Measurements from ENCODE around the gene NTPCR.

Gene NTPCR

DNA sequence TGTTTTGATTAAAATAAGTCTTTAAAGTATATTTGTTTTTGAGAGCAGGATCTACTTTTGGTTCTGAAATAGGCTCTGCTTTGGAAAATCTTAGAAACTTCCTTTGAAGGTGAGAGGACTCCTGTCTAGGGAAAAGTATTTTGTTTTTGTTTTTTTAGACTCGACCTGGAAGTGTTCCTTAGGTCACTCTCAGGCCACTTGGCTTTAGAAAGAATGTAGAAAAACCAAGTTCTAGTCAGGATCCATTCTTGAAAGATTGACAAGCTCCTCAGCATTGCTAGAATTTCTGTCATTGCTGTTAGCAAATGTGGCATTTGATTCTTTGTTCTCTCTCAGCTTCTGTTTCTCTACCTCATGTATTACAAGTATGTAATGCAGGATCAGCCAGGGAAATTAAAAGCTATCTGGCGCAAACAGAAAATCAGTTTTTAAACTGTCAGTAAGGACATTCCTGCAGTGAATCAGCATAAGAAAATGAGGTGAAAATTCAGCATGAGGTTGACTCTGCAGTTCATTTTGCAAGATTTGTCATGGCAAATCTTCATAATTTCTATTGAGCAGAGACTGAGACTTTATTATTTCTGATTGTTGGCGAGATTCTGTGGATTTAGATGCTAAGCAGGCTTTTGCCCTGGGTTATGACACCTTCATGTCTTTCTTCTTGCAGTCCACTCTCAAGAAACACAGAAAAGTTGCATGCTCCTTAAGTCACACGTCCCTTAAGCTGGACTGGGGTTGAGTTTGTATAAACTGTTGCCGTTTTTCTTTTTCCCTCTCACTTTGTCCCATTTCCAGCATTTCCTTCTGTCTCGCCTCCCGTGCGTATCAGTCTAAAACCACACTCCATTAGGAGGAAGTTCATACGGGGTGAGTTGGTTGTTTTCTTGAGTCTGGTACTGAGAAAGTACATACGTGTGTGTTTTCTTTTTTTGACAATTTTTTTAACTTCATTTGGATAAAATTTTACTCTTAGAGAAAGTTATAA is 12.6 kb downstream of the NTPCR start:
- DNase-seq (ENCODE audit: low read depth in 2 of 2): no peak

DNA sequence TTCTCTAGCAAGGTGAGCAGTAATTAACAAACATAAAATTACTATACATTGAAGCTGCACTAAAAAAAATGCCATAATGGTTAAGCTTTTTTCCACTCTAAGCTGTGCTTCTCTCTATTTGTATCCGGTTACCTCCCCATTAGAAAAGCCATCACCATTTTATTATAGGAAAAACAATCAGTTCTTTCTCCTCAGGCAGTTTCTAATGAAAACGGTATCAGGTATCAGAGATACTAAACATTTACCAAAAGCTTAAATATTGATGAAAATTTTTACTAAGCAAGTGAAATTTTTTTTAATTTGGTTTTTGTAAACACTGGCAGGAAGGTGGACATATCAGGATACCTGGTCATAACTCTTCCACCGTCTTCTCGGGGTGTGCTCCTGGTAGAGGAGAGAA is 14.2 kb downstream of the NTPCR start:
- DNase-seq (ENCODE audit: low read depth in 2 of 2): no peak

DNA sequence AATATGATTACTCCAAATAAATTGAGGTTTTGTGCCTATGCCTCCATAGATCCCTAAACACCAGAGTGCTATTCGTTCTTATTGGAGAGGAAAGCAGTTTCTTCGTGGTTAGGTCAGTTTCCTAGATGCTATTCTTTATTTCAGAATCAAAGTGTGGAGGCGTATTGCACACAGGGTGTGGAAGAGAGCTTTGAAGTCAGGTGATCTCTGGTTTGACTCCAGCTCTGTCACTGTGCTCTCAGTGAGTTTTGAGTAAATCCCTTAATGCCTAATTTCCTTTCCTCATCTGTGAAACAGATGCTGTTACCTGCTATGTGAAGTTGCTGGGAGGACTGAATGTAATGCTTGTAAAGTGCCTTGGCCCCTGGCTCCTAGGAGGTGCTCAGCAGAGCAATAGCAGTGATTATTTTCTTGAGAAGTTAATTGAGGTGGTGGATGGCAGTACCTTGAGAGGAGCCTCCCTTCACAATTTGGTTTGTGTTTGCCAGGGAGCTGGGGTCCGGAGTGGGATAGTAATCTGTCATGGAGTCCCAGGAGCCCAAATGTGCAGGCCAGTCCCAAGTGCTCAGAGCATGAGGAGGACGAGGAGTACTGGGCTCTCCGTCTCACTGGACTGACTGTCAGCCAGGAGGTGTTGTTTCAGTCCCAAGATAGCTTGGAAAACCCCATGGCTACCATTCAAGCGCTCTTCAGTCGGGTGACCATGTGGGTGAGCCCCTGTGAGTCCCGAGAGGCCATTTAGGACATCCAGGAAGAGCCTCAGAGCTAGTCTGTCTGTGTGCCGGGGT is 14.9 kb downstream of the NTPCR start:
- DNase-seq (ENCODE audit: low read depth in 2 of 2): no peak

DNA sequence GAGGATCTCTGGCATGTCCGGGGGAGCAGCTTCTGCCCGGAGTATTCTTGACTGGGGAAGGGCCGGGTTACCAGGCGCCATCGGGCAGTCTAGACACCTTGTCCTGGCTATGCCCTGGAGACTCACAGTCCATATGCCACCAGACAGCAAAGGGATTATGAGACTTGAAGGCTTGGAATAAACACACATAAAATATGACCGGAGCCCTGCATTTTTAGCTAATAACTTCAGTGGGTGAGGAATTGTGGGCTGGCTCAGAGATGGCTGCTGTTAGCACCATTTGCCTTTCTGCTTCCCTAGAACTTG is 15.5 kb downstream of the NTPCR start:
- no peak for DNase-seq (ENCODE audit: low read depth in 2 of 2)

- DNase-seq (ENCODE audit: low read depth in 2 of 2): no peak
Observed at GRCh38 chr1:232966663-232967062, 16.3 kb downstream of the NTPCR start.

GRCh38 chr1:232968391-232968790 is 18.0 kb downstream of the NTPCR start:
- DNase-seq (ENCODE audit: low read depth in 2 of 2): no peak

- no peak for DNase-seq (ENCODE audit: low read depth in 2 of 2)
Observed at GRCh38 chr1:232968965-232969364, 18.6 kb downstream of the NTPCR start.

- DNase-seq (ENCODE audit: low read depth in 2 of 2): no peak
Observed at GRCh38 chr1:232969799-232970198, 19.4 kb downstream of the NTPCR start.

- no peak for DNase-seq (ENCODE audit: low read depth in 2 of 2)
Observed at GRCh38 chr1:232970508-232970907, 20.1 kb downstream of the NTPCR start.

DNA sequence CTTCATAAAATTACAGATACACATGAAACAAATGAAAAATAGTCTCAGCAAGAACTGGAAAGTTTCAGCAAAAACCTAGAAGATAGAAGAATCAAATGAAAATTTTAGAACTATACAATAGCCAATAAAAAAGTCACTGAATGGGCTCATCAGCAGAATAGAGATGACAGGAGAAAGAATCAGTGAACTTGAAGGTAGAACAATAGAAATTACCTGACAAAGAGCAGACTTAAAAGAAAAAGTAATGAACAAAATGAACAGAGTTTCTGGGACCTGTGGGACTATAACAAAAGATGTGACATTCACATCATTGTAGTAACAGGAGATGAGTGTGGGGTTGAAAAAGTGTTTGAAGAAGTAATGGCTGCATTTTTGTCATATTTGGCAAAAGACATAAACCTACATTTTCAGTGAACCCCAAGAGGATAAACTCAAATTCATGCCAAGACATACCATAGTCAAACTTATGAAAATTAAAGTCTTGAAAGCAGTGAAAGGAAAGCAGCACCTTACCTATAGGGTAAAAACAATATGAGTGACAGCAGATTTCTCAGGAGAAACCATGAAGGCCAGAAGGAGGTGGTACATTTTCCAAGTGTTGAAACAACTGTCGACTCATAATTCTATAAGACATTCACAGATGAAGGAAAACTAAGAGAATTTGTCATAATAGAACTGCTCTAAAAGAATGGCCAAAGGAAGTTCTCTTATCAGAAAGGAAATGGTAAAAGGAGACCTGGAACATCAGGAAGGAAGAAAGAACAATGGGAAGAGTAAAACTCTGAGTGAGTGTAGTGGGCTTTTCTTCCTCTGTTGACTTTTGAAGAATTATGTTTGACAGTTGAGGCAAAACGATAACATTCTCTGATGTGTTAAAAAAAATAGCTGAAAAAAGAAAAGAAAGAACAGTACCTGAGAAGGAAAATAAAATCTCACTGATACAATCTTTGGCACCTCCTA is 23.5 kb downstream of the NTPCR start:
- no peak for DNase-seq (ENCODE audit: low read depth in 2 of 2)

DNA sequence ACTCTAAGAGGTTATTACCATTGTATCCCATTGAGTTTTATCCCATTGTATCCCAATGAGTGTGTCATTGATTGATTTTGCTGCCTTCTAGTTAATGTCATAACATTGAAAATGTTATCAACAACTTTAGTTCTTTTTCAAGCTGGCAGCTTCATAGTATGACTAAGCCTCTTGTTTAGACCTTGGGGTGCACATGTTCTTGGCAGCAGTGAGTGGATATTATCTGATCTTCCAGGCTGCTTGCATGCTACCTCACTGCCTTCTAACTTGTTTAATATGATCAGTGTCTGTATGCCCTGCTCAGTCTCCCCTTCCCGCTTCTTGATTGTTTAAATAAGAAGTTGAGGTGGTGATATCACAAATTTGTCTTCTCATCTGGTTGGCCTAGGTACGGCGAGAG is 24.6 kb downstream of the NTPCR start:
- no peak for DNase-seq (ENCODE audit: low read depth in 2 of 2)

- DNase-seq (ENCODE audit: low read depth in 2 of 2): no peak
Observed at GRCh38 chr1:232978091-232978634, 27.8 kb downstream of the NTPCR start.

- DNase-seq (ENCODE audit: low read depth in 2 of 2): no peak
Observed at GRCh38 chr1:232978815-232979214, 28.4 kb downstream of the NTPCR start.

DNA sequence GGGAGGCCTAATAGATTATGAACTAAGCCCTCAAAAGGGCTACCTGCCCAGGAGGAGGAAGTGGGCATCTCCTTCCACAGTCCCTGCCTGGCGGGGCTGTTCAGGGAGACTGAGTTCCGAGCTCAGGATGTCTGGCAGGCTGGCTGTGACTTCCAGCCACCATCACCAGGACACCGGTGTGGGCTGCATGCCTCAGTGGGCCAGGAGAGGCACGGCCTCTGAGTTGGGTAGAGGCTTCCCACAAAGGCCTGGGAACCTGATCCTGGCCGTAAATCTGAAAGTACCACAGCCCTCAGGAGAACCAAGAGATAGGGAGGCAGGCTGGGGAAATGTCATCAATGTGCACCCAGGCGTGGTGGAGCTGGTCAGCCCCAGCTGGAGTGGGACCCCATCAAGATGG is 29.1 kb downstream of the NTPCR start:
- DNase-seq (ENCODE audit: low read depth in 2 of 2): no peak

DNA sequence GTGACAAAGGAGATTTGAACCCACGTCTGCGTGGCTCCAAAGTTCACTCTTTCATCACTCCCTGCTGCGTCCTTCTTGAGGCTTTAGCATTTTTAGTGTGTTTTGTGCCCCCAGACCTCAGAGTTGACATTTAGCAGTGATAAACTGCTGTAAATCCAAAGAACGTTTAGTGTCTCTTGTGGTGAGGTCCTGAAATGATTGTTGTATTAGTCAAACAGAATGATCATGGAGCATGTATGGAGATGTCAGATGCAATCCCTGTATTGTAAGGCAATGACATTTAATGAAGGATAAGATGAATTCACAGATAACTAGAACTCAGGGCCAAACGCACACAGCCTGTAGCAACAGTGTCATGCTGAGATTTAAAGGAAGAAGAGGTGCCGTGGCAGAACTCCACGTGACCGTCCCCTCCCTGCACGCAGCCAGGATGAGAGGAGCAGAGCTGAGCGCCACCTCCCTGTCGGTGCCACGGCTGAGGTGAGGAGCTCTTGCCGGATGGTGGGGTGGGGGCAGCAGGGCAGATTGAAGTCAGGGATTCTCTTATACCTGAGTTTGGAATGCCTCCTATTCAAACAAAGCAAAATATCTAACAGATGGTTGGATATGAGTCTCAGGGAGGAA is 30.1 kb downstream of the NTPCR start:
- no peak for DNase-seq (ENCODE audit: low read depth in 2 of 2)

DNA sequence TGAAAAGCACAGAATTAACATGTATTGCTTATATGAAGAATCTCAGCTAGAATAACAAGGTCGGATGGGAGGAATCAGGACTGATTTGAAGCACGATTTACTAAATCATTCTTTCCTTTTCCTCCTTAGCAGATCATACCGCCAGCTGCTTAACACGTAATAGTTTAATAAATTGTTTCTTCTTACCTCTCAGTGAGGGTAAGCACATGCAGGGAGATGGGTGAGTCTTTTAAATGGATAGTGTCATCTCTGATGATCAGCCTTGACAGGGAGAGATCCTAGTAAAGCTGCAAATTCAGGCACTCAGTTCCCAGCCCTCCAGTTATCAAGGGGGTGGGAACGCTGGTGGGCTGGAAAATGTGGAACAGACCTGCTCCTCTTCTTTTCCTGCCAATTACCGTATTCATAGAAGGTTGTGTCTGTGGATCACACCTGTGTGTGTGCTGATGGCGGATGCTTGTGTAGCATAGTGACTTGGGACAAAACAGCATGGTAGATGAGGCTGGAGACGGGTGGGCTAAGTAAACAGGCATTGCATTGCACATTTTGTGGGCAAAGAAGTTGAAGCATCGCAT is 30.7 kb downstream of the NTPCR start:
- no peak for DNase-seq (ENCODE audit: low read depth in 2 of 2)

DNA sequence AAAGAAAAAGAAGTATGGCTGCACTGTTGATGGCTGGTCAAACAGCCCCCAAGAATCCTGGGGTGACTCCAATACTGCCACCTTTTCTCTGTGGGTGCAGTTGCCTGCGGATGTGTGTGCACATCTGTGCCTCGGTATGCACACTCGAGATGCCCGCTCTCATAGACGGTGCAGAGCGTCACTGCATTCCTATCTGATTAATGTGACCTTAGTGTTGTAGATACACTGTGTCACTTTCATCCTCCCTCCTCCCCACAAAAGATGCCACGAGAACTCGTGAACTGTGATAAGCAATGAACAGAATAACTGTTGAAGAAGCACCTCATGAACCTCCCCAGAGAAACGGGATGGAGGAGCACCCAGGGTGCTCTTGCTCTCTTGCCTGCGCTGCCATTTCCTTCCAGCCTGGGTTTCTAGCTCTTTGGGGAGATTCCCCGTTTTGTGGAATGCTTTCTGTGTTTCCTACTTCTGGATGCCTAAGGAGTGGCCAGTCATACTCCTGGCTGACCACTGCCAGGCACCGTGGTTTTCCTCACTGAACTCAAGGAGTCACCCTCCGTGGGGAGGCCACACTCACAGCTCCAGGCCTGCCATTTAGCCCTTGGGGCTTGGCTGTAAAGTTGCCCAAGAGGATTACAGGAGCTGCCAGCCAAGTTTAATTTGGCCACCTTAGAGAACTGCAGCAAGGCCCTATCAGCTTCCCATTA is 32.0 kb downstream of the NTPCR start:
- no peak for DNase-seq (ENCODE audit: low read depth in 2 of 2)

GRCh38 chr1:232983375-232983774 is 33.0 kb downstream of the NTPCR start:
- DNase-seq (ENCODE audit: low read depth in 2 of 2): no peak

DNA sequence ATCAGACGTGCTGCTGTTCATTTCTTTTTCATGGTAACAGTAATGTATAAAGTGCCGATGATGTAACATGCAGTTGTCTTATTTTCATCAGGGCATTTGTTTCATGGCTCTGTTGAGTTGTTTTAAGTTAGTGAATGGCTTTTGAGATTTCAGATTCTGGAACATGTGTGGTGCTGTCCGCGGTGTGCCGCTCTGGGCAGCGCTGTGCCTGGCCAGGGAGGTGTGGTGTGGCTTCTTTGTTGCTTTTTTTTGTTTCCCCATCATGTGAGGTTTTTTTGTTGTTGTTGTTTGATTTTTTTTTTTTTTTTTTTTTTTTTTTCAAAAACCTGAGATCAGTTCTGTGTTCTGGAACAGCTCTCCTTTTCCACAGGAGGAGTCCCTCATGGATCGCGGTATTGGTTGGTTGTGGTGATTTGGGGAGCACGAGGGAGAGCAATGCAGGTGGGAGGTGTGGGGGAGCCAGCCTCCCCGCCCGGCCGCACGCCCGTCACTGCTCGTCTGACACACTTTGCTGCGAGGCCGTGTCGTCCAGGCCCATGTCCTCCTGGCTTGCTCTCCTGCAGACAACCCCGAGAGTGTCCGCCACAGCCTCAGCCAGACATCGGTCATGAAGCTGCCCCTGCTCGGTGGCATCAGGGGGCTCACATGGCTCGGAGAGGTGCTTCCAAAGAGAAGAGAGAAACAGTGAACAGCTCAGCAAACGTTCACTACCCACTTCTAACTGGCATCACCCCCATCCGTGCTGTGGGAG is 33.6 kb downstream of the NTPCR start:
- no peak for DNase-seq (ENCODE audit: low read depth in 2 of 2)
